Endodermal cell (in vitro differentiated cells): ENCODE results near the gene EPHA4. TPM values are rescaled to one million over a fixed set of nuclear protein-coding genes. Genes with fewer than 3 reads are reported as not detected.

Experiments
- DNase-seq: peaks from one replicate; pipeline ENCODE4 v3.0.0-alpha.2; 2017
- H3K27ac ChIP-seq: 2 replicates; pipeline ENCODE4 v1.5.1; 2013; ENCODE audit warnings: mild to moderate bottlenecking, low read depth, low read length, moderate library complexity
- H3K27me3 ChIP-seq: 2 replicates; pipeline ENCODE4 v1.6.1; 2013; ENCODE audit warnings: mild to moderate bottlenecking, low read length, moderate library complexity; ENCODE audit not compliant: insufficient read depth, control insufficient read depth, poor library complexity, severe bottlenecking
- H3K36me3 ChIP-seq: 2 replicates; pipeline ENCODE4 v1.7.0; 2013; ENCODE audit warnings: mild to moderate bottlenecking, low read length, moderate library complexity; ENCODE audit not compliant: control insufficient read depth, insufficient read depth
- H3K4me1 ChIP-seq: one replicate; pipeline ENCODE4 v1.7.0; 2013; ENCODE audit warnings: low read length; ENCODE audit not compliant: control insufficient read depth, insufficient read depth
- H3K4me3 ChIP-seq: 2 replicates; pipeline ENCODE4 v1.5.1; 2013; ENCODE audit warnings: mild to moderate bottlenecking, low read length, moderate library complexity
- H3K9ac ChIP-seq: 2 replicates; pipeline ENCODE4 v1.6.1; 2013; ENCODE audit warnings: mild to moderate bottlenecking, low read length, moderate library complexity; ENCODE audit not compliant: poor library complexity, severe bottlenecking; ENCODE audit errors: extremely low read depth
- H3K9me3 ChIP-seq: 2 replicates; pipeline ENCODE4 v1.6.1; 2013; ENCODE audit warnings: mild to moderate bottlenecking, low read length, moderate library complexity; ENCODE audit not compliant: control insufficient read depth
- H3K27ac Mint-ChIP-seq: 2 replicates; pipeline ENCODE4 v1.8.0; 2020; ENCODE audit warnings: mixed read lengths
- H3K27me3 Mint-ChIP-seq: 2 replicates; pipeline ENCODE4 v1.8.0; 2021; ENCODE audit warnings: mild to moderate bottlenecking, mixed read lengths; ENCODE audit not compliant: insufficient read depth
- H3K36me3 Mint-ChIP-seq: 2 replicates; pipeline ENCODE4 v1.8.0; 2020; ENCODE audit warnings: low read depth, mixed read lengths
- H3K4me1 Mint-ChIP-seq: 2 replicates; pipeline ENCODE4 v1.8.0; 2020; ENCODE audit warnings: mixed read lengths
- H3K4me3 Mint-ChIP-seq: 2 replicates; pipeline ENCODE4 v1.8.0; 2020; ENCODE audit warnings: mild to moderate bottlenecking, moderate library complexity, mixed read lengths
- H3K9me3 Mint-ChIP-seq: 2 replicates; pipeline ENCODE4 v1.8.0; 2020; ENCODE audit warnings: mild to moderate bottlenecking, mixed read lengths
- CTCF ChIP-seq: fragments of 200-600 bp; sonication (generic); conservative IDR thresholded peaks from 2 replicates; pipeline ENCODE4 v1.5.0; 2021; ENCODE audit warnings: antibody characterized with exemption, mild to moderate bottlenecking
- WGBS, 2 experiments: methylation state at CpG; one replicate each; pipeline versions ENCODE4 v1.1.5 to v1.1.7; 2013; ENCODE audit warnings: missing lambda C conversion rate in 2 of 2, mixed read lengths in 1 of 2; ENCODE audit not compliant: insufficient coverage in 1 of 2, insufficient read length in 1 of 2; 5-methylcytosine and 5-hydroxymethylcytosine counted together
- total RNA-seq, 2 donors: library from RNA; stranded (reverse); fragmentation: NEBNext Ultra II Directional in 1 of 2; extraction: Animal tissue kit (Norgen Biotek cat#: 25700) in 1 of 2; gene quantifications; 2 replicates in 1 of 2; 3 replicates in 1 of 2; pipeline ENCODE4 v1.2.1, GENCODE V29; 2021

The EPHA4 gene
- total RNA-seq, 2 donors from 2014 or later, result 74.1 to 87.3 TPM

DNA sequence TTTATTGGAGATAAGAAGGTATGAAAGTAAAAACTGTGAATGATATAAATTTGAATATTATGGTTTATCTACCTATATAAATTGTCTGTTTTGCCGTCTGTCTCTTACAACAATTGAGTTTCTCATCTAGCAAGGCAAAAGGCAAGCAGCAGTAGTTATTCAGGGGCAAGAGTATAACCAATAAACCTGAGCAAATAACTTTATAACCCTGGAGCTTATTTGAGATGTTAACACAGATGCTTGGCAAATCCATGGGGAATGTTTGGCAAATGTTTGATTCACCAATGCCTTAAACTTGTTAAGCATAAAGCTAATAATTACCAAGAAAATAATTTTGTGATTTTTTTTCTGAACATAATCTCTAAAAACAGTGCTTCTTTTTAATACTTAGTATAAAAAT, 9.9 kb upstream of the EPHA4 start:
- Histone ChIP-seq H3K9me3 (no peaks in the 10 kb centered on the region), H3K36me3 (no peaks in the 10 kb centered on the region), H3K4me1 (peaks cover 6% of the 10 kb centered on the region), H3K27me3 (no peaks in the 10 kb centered on the region), H3K9ac (no peak overlapping the region), H3K27ac (no peak overlapping the region), H3K4me3 (no peak overlapping the region)
- no peak for TF ChIP-seq CTCF
- Mint-ChIP-seq H3K9me3 (no peaks in the 10 kb centered on the region), H3K36me3 (peaks cover 1% of the 10 kb centered on the region), H3K4me1 (peaks cover 23% of the 10 kb centered on the region), H3K4me3 (no peak overlapping the region), H3K27ac (no peak overlapping the region), H3K27me3 (peaks cover 5% of the 10 kb centered on the region)
- DNase-seq, result no peak
- 91% methylated on average over 1 of the region's 1 CpG; no CpG with 5 or more reads in 1 of the 2 experiments for WGBS, 2 experiments

GRCh38 chr2:221574231-221574570, 2.1 kb upstream of the EPHA4 start:
- Histone ChIP-seq H3K36me3 (no peaks in the 10 kb centered on the region), H3K9me3 (no peaks in the 10 kb centered on the region), H3K27ac (peak overlapping the region; percentile 62), H3K27me3 (no peaks in the 10 kb centered on the region), H3K4me3 (peak overlapping the region; percentile 97), H3K4me1 (no peaks in the 10 kb centered on the region), H3K9ac (peak overlapping the region; percentile 23)
- peak overlapping the region; percentile 79 for H3K4me3 Mint-ChIP-seq
- DNase-seq, result no peak
- WGBS, 2 experiments, result 23 to 47% methylated on average over 4 to 7 of the region's 7 CpGs
- H3K27ac Mint-ChIP-seq, result no peak overlapping the region
- H3K9me3 Mint-ChIP-seq, result no peaks in the 10 kb centered on the region
- peaks cover 2% of the 10 kb centered on the region for H3K36me3 Mint-ChIP-seq
- peaks cover 33% of the 10 kb centered on the region for H3K27me3 Mint-ChIP-seq
- no peak for TF ChIP-seq CTCF
- peaks cover 37% of the 10 kb centered on the region for H3K4me1 Mint-ChIP-seq

GRCh38 chr2:221573430-221574230, 1.5 kb upstream of the EPHA4 start:
- Mint-ChIP-seq H3K27ac (peak overlapping the region; percentile 76), H3K27me3 (peaks cover 38% of the 10 kb centered on the region)
- 3 to 4% methylated on average over 33 to 63 of the region's 63 CpGs for WGBS, 2 experiments

More at GRCh38 chr2:221573430-221574230, 1.5 kb upstream of the EPHA4 start:
- peaks cover 2% of the 10 kb centered on the region for H3K36me3 ChIP-seq
- H3K4me3 ChIP-seq, result peak overlapping the region; percentile 97
- H3K9me3 ChIP-seq, result no peaks in the 10 kb centered on the region
- H3K9me3 Mint-ChIP-seq, result no peaks in the 10 kb centered on the region
- peaks cover 42% of the 10 kb centered on the region for H3K4me1 Mint-ChIP-seq
- H3K27ac ChIP-seq, result peak overlapping the region; percentile 62
- H3K27me3 ChIP-seq, result no peaks in the 10 kb centered on the region
- TF ChIP-seq CTCF, result peak; percentile 99
- peak; percentile 98 for DNase-seq
- H3K36me3 Mint-ChIP-seq, result peaks cover 2% of the 10 kb centered on the region
- peak overlapping the region; percentile 79 for H3K4me3 Mint-ChIP-seq
- H3K9ac ChIP-seq, result peak overlapping the region; percentile 51
- H3K4me1 ChIP-seq, result no peaks in the 10 kb centered on the region
